HepG2 (cell line): ENCODE results near the gene PARK7.

Experiments
- HNRNPUL1 ChIP-seq: fragments of 200-400 bp; formaldehyde crosslinking; IDR thresholded peaks from 2 replicates; pipeline ENCODE4 v1.6.1; 2017; ENCODE audit warnings: low read depth, mild to moderate bottlenecking, low read length, moderate library complexity
- MYC ChIP-seq: sonication (generic); formaldehyde crosslinking; IDR thresholded peaks from 2 replicates; pipeline ENCODE4 v1.9.0; 2021; ENCODE audit warnings: missing genetic modification reagents, borderline replicate concordance
- PREB ChIP-seq: sonication (generic); formaldehyde crosslinking; IDR thresholded peaks from 2 replicates; pipeline ENCODE4 v1.4.0; 2020; ENCODE audit warnings: missing genetic modification reagents
- RAD21 ChIP-seq: fragments of 450-650 bp; formaldehyde crosslinking; IDR thresholded peaks from 2 replicates; pipeline ENCODE4 v1.5.0; 2020; ENCODE audit warnings: mild to moderate bottlenecking
- SKI ChIP-seq: fragments of 450-650 bp; IDR thresholded peaks from one replicate; pipeline ENCODE4 v1.6.1; 2018; ENCODE audit warnings: mild to moderate bottlenecking; ENCODE audit not compliant: partially characterized antibody

GRCh38 chr1:8010080-8010664 is 48.7 kb downstream of the PARK7 start:
- no peak for TF ChIP-seq MYC
- TF ChIP-seq SKI, result no peak
- no peak for TF ChIP-seq RAD21
- TF ChIP-seq HNRNPUL1, result no peak
- TF ChIP-seq PREB, result no peak
